ENCODE data around the gene ITGA11.
A peak's percentile ranks its signal among the peaks of the same experiment; 100 is the strongest.
"Not testable (repeated sequence)": the region's sequence is repeated elsewhere in the genome, so short reads cannot be mapped to it uniquely, and the experiment has no call there.

Gene ITGA11

GRCh38 chr15:68402432-68403160 lies 29.4 kb downstream of the ITGA11 start:
- TF ChIP-seq, protein P1, sequence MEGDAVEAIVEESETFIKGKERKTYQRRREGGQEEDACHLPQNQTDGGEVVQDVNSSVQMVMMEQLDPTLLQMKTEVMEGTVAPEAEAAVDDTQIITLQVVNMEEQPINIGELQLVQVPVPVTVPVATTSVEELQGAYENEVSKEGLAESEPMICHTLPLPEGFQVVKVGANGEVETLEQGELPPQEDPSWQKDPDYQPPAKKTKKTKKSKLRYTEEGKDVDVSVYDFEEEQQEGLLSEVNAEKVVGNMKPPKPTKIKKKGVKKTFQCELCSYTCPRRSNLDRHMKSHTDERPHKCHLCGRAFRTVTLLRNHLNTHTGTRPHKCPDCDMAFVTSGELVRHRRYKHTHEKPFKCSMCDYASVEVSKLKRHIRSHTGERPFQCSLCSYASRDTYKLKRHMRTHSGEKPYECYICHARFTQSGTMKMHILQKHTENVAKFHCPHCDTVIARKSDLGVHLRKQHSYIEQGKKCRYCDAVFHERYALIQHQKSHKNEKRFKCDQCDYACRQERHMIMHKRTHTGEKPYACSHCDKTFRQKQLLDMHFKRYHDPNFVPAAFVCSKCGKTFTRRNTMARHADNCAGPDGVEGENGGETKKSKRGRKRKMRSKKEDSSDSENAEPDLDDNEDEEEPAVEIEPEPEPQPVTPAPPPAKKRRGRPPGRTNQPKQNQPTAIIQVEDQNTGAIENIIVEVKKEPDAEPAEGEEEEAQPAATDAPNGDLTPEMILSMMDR (IDR thresholded peaks at IDR 0.05), result no peak
- DNase-seq (ENCODE audit: low spot score), result peak; percentile 70
- Histone ChIP-seq H3K27ac (no peak overlapping the region), H3K4me3 (no peak overlapping the region)

DNA sequence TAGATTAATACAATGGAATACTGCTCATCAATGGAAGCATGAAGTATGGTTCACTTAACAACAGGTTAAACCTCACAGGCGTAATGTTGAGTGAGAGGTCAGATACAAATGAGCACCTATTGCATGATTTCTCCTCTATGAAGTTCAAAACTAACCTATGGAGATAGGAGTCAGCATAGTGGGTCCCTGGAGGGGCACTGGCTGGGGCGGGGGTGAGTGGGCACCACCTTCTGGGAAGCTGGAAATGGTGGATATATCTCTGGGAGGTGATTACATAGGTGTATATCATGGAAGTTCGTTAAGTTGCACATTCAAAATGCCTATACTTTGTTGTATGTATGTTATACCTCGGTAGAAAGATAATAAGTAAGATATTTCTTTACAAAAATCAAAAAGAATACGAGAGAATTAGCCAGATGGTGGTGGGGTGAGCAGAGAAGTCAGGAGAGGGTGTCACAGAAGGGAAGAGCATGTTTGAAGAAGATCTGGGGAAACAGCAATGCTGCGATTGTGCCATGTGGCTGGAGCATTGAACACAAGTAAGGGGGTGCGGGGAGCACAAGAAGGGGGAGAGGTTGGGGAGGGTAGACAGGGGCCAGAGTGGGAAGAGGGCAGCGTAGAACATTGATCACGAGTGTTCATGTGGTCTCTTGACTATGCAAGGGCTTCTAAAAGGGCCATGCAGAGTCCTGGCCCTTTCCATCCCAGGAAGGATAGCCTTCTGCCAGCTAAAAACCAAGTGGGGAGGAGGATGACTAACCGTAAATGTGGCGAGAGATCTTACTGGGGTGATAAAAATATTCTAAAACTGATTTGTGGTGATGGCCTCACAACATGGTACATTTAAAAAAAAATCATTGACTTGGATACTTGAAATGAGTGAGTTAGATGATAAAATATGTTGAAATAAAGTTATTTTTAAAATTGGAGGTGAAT lies 30.2 kb downstream of the ITGA11 start:
- no peak overlapping the region for H3K27ac ChIP-seq
- TF ChIP-seq, protein P1 (IDR thresholded peaks at IDR 0.05), result no peak
- H3K4me3 ChIP-seq, result no peak overlapping the region
- peak; percentile 19 for DNase-seq (ENCODE audit: low spot score)

- TF ChIP-seq, protein P1 (IDR thresholded peaks at IDR 0.05), result no peak
- DNase-seq (ENCODE audit: low spot score), result no peak
- H3K27ac ChIP-seq, result no peak overlapping the region
- no peak overlapping the region for H3K4me3 ChIP-seq
Measured at GRCh38 chr15:68400066-68400456, 31.9 kb downstream of the ITGA11 start.

- Histone ChIP-seq H3K27ac (no peak overlapping the region), H3K4me3 (no peak overlapping the region)
- no peak for DNase-seq (ENCODE audit: low spot score)
- TF ChIP-seq, protein P1 (IDR thresholded peaks at IDR 0.05), result no peak
Measured at GRCh38 chr15:68399096-68400065, 32.6 kb downstream of the ITGA11 start.

DNA sequence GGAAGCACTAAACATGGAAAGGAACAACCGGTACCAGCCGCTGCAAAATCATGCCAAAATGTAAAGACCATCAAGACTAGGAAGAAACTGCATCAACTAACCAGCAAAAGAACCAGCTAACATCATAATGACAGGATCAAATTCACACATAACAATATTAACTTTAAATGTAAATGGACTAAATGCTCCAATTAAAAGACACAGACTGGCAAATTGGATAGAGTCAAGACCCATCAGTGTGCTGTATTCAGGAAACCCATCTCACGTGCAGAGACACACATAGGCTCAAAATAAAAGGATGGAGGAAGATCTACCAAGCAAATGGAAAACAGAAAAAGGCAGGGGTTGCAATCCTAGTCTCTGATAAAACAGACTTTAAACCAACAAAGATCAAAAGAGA lies 34.0 kb downstream of the ITGA11 start:
- not testable (repeated sequence) for DNase-seq (ENCODE audit: low spot score); H3K27ac ChIP-seq; H3K4me3 ChIP-seq

DNA sequence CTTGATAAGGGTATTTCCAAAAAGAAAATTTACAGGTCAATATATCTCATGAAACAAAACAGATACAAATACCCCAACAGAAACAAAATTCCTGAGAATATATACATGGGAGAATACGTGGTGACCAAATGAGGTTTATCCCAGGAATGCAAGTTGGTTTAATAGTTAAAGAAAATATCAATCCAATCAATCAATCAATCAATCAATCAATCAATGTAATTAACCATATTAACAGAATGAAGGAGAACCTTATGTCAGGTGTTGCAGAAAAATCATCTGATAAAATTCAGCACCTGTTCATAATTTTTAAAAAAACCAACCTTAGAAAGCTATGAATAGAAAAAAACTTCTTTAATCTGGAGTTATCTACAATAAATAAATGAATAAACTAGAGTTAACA lies 35.9 kb downstream of the ITGA11 start:
- Histone ChIP-seq H3K4me3 (no peak overlapping the region), H3K27ac (no peak overlapping the region)
- no peak for DNase-seq (ENCODE audit: low spot score)
- TF ChIP-seq, protein P1 (IDR thresholded peaks at IDR 0.05), result no peak

DNA sequence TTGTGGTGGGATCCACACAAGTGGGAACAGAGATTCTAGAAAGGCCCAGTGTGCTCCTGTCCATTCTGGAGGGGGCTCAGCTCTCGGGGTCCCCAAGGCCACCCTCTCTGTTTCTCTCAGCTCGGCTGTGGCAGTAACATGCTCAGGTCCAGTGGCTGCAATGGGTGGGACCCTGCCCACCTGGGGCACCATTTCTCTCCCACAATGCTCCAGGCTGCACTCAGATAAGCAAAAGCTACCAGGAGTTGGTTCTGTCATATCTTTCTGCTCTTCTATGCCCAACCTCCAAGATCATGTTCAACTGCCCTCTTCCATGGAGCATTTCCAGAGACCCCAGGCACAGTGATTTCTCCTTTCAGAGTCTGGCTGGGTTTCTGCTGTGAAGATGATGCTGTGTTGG lies 40.8 kb downstream of the ITGA11 start:
- no peak for DNase-seq (ENCODE audit: low spot score)
- Histone ChIP-seq H3K27ac (no peak overlapping the region), H3K4me3 (no peak overlapping the region)
- TF ChIP-seq, protein P1 (IDR thresholded peaks at IDR 0.05), result no peak
